Renal cortex interstitium (tissue), 11 donors: ENCODE data around the gene GSTT2B. TPM values are rescaled to one million over a fixed set of nuclear protein-coding genes. Genes with fewer than 3 reads are reported as not detected.
"Not testable (repeated sequence)": the region's sequence is repeated elsewhere in the genome, so short reads cannot be mapped to it uniquely, and the experiment has no call there.

Source experiments
- DNase-seq, 11 donors: peaks; one replicate each; pipeline ENCODE4 v3.0.0-alpha.2; 2013; ENCODE audit warnings: low read depth in 9 of 11, low spot score in 4 of 11; ENCODE audit errors: extremely low read depth in 1 of 11
- polyA plus RNA-seq, 3 donors: library from polyadenylated mRNA; unstranded; fragments of 120-200 nt; gene quantifications; one replicate each; pipeline ENCODE4 v1.2.1, GENCODE V29; 2013; ENCODE audit not compliant: insufficient read length in 3 of 3

The GSTT2B gene
- polyA plus RNA-seq, 3 donors = 13.0 to 16.1 (median 13.1) TPM

GRCh38 chr22:23912293-23912903, 48.6 kb downstream of the GSTT2B start:
- no peak for DNase-seq

- DNase-seq = no peak
Observed at GRCh38 chr22:23911318-23911980, 49.5 kb downstream of the GSTT2B start.

DNA sequence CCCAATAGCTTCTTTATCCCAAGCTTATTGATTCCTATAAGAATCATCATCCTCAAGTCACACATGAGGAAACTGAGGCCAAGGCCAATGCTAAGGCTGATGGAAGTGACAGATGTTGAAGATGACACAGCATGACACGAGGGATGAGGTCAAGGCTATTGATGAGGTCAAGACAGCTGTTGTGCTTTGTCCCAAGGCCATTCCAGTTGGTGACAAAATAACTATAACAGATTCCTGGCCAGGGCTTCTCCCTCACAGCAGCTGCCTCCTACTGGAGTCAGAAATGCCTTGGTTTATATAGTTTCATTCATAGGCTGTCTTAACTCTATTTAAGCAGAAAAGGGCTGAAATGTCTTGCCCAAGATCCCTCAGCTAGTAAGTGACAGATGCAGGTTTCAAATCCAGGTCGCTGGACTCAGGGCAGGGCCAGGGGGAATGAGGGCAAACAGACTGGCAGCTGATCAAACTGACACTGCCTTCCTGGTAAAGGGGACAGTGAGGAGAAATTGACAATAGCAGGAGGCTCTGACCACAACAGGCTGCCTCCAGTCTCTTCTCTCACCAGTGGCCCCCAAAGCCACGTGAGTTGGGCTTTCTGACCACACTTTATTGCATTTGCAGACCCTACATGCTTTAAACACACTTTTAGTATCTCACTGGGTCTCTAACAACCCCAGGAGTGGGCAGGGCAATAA, 50.4 kb downstream of the GSTT2B start:
- DNase-seq = no peak

- DNase-seq = no peak
Observed at GRCh38 chr22:23909296-23909898, 51.6 kb downstream of the GSTT2B start.

DNA sequence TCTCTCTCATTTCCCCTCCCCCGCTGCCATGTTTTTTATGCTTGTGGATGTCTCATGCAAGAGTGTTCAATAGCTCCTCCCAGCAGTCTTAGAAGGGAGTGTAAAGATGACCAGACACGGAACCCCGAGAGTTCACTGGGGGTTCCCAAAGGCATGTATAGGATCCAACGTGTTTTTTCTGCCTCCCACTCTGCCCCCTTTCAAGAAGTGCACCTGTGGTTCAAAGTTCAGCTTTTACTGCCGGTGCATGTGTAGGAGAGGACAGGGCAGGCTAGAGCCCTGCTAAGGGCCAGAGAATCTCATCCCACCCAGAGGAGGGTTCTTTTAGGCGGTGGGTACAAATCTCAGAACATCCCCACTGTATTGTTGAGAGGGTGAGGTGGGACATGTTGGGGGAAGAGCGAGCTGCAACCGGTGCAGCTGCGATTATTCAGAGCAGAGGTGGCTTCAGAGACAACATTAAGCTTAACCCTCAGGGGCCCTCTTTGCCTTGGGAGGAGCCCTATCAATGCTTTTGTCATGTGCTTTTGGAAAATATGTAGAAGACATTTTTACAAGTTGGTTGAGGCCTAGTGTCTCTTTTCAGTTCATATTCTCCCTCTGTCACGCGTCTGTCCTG, 52.3 kb downstream of the GSTT2B start:
- DNase-seq = no peak

DNA sequence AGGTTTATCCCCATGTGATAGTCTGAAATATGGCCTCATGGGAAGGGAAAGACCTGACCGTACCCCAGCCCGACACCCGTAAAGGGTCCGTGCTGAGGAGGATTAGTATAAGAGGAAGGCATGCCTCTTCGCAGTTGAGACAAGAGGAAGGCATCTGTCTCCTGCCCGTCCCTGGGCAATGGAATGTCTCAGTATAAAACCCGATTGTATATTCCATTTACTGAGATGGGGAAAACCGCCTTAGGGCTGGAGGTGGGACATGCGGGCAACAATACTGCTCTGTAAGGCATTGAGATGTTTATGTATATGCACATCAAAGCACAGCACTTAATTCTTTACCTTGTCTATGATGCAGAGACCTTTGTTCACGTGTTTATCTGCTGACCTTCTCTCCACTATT, 53.6 kb downstream of the GSTT2B start:
- DNase-seq = not testable (repeated sequence)

Other genes with a start within 250 kb of the GSTT2B start
- gene ZNF70, start 210.1 kb downstream of the GSTT2B start, polyA plus RNA-seq = 1 to 10 TPM; 5.9 to 7.6 (median 5.9) TPM
- gene VPREB3, start 206.8 kb downstream of the GSTT2B start, polyA plus RNA-seq = 1 to 10 TPM in 1 of 3 donors, under 1 TPM in 2; 0.50 to 1.2 (median 0.96) TPM
- 1 to 10 TPM; 2.4 to 3.5 (median 3.2) TPM for gene C22orf15, start 198.2 kb downstream of the GSTT2B start, polyA plus RNA-seq
- gene CHCHD10, start 193.2 kb downstream of the GSTT2B start, polyA plus RNA-seq = 100 to 1,000 TPM in 1 of 3 donors, 10 to 100 TPM in 2; 62.2 to 122 (median 98.4) TPM
- gene MMP11, start 188.3 kb downstream of the GSTT2B start, polyA plus RNA-seq = 10 to 100 TPM; 16.8 to 21.6 (median 20.2) TPM
- gene SMARCB1, start 174.2 kb downstream of the GSTT2B start, polyA plus RNA-seq = 100 to 1,000 TPM; 158 to 212 (median 202) TPM
- 1 to 10 TPM; 3.8 to 6.4 (median 6.0) TPM for gene DERL3, start 122.2 kb downstream of the GSTT2B start, polyA plus RNA-seq
- 10 to 100 TPM; 28.2 to 53.7 (median 31.6) TPM for gene SLC2A11, start 103.3 kb downstream of the GSTT2B start, polyA plus RNA-seq
- 100 to 1,000 TPM; 170 to 335 (median 300) TPM for gene MIF, start 66.8 kb downstream of the GSTT2B start, polyA plus RNA-seq
- gene DDTL, start 5.7 kb upstream of the GSTT2B start, polyA plus RNA-seq = 1 to 10 TPM; 7.6 to 9.7 (median 8.0) TPM
- 10 to 100 TPM; 73.3 to 91.4 (median 85.5) TPM for gene DDT, start 13.2 kb upstream of the GSTT2B start, polyA plus RNA-seq
- gene GSTT2, start 18.9 kb upstream of the GSTT2B start, polyA plus RNA-seq = 1 to 10 TPM in 2 of 3 donors, not detected in 1; 1.8 to 2.5 TPM
- not detected for gene GSTT4, start 44.3 kb upstream of the GSTT2B start, polyA plus RNA-seq
- 10 to 100 TPM; 45.2 to 62.5 (median 57.2) TPM for gene CABIN1, start 50.1 kb upstream of the GSTT2B start, polyA plus RNA-seq
- gene SUSD2, start 220.3 kb upstream of the GSTT2B start, polyA plus RNA-seq = 10 to 100 TPM; 10.9 to 20.8 (median 13.8) TPM